Measurements from ENCODE around the gene CDT1.

CDT1 gene

DNA sequence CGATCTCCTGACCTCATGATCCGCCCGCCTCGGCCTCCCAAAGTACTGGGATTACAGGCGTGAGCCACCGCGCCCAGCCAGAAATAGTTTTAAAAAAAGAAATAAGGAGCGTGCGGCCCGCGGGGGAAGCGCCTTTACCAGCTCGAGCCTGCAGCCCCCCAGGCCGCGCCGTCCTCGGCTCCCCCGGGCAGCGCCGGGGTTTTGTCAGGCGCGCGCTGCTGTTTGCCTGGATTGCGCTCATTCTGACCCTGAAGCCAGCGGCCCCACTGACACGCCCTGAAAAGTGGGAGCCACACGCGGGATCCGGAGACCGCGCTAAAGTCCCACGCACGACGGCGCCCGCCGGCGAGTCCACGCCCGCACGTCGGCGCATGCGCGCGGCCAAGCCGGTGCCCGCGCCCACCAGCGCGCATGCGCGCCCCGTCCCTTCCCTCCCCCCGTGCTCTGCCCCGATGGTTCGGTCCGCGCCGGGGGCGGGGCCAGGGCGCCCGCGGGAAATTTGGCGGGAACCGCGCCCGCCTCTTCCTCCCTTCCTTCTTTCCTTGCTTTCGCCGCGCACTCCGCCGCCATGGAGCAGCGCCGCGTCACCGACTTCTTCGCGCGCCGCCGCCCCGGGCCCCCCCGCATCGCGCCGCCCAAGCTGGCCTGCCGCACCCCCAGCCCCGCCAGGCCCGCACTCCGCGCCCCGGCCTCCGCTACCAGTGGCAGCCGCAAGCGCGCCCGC, at the start of gene CDT1:
Gene CDT1 (plus strand): TSS at position 526 of the 724 bp plus-strand sequence. CDS start 43 bp downstream, at position 569.
- peak; percentile 87 for DNase-seq

DNA sequence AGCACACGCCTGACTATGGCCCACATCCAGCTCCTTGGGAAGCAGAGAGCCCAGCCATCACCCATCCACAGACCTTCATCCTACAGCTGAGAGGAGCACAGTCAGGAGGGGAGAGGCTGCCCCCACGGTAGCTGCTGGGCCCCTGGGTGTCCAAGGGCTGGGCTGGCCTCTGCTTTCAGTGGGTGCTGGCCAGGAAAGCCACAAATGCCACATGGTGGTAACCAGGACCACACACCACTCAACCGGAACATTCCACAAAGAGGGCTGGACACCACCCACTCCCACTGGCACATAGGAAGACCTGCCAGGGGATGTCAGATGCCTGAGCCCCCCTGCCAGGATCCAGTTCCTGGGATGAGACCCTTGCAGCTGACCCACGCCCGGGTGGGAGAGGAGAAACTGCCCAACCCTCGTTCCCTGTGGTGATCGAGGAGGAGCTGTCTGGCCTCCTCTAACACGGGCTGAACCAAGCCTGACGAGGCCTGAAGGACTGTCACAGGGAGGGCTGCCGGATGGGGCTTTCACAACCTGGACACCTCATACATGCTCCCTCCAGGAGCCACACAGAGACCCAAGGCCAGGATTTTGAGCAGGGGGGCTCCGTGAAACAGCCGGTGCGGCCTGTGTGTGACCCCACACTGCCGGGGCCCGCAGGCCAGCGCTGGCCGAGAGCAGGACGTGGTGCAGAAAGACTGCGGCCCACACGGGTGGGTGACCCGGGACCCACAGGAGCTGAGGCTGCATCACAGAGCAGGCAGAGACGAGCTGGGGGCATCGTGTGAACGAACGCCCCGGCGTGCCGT, 49.3 kb upstream of the CDT1 start:
- DNase-seq = no peak

- DNase-seq = peak in 1 of 2 donors; percentile 32
These were observed 48.5 kb upstream of the CDT1 start for GRCh38 chr16:88754912-88755744.

GRCh38 chr16:88755745-88756443, 47.7 kb upstream of the CDT1 start:
- no peak for DNase-seq

DNA sequence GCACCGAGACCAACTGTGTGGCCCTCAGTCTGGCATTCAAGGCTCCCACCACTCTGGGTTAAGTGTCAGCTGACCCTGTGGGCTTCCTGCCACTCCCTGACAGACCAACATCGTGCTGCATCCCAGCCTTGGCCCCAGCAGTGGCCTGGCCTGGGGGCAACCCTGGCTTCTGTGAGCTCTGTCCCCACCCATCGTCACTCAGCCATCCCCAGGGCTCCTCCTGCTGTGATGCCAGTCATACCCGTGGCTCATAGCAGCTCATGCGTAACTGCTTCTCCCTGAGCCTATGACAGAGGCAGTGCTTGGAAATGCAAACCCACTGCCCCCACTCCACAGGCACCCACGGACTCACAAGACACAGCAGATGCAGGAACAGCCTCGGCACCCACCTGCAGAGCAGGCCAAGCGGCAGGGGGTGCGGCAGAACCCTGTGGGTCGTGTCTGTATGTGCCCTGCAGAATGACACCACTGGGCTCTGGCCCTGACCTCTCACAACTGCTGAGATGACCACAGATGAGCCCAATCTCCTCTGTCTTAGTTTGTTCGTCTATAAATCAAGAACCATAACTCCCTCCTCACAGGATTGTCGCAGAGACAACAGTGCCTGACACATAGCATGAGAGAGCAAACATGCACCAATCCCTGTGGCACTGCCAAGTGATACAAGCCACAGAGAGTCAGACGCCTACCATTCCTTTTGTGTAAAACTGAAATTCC, 45.2 kb upstream of the CDT1 start:
- DNase-seq = no peak

- no peak for DNase-seq
These were observed 44.7 kb upstream of the CDT1 start for GRCh38 chr16:88758944-88759244.

GRCh38 chr16:88759245-88759975, 44.2 kb upstream of the CDT1 start:
- DNase-seq = peak; percentile 53 to 60

- DNase-seq = no peak
These were observed 43.6 kb upstream of the CDT1 start for GRCh38 chr16:88759976-88760350.

- DNase-seq = no peak
These were observed 43.0 kb upstream of the CDT1 start for GRCh38 chr16:88760424-88761142.

- no peak for DNase-seq
These were observed 42.5 kb upstream of the CDT1 start for GRCh38 chr16:88761143-88761534.

- no peak for DNase-seq
These were observed 41.8 kb upstream of the CDT1 start for GRCh38 chr16:88761830-88762229.

DNA sequence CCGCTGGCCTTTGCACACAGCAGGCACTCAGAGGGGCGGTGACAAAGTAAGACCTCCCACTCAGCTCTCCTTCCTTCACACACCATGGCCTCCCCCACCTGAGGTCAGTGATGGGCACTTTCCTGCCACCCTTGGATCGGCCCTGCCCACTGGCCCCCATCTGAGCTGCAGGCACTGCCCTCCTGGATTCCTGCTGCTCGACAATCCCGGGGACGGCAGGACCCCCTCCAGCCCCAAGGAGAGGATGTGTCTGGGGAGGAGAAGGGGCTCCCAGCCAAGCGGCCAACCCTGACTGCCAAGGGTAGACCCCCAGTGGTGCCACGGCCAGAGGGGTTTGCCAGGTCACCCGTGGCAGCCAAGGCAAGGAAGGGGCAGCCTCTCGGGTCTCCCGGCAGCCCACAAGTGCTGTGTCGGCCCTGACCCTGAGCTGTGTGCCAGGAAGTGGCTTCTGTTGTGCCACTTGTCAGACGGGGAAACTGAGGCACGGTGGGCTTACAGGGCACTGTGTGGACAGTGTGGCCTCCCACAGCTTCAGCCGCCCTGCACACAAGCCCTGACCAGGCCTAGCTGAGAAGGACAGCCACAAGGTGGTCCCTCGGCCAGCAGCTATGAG, 41.2 kb upstream of the CDT1 start:
- DNase-seq = no peak

GRCh38 chr16:88762941-88763340, 40.6 kb upstream of the CDT1 start:
- no peak for DNase-seq

DNA sequence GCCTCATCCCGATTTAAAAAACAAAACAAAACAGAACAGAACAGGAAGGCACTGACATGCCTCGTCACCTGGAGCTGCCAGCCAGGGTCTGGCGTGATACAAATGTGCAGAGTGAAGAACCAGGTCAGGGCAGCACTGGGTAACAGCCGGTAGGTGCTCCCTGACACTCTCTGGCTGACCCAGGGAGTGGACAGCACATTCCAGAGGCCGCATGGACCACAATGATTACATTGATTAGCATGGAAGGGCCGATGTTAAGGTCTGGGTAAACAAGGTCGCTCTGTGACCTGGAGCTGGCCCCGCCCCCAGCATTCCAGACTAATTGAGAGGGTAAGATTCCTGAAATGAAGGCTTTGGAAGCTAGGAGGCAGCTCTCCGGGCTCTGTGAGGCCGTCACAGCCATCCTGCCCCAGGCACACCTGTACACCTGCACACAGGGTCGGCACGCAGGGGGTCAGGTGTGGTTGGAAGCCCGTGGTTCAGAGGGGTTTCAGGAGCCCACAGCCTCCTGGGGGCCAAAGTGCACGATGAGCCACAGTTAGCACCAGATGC, 40.0 kb upstream of the CDT1 start:
- no peak for DNase-seq

DNA sequence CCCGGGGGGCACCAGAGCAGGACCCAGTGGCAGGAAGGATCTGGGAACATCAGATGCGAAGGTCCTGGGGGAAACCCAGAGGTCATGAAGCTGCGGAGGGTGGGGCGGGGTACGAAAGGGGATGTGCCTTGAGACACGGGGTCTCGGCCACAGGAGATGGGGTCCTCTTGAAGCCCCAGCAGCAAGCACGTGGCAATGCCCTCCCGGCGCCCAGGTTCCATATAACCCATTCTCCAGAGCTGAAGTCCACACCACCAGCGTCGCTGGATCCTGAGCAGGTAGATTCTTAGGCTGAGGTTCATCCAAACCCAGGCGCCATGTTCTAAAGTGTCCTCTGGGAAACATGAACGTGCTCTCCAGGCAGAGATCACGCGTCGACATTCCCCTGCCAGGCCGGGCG, 39.5 kb upstream of the CDT1 start:
- DNase-seq = no peak

GRCh38 chr16:88764913-88765349, 38.7 kb upstream of the CDT1 start:
- DNase-seq = no peak

GRCh38 chr16:88766975-88767374, 36.6 kb upstream of the CDT1 start:
- no peak for DNase-seq

DNA sequence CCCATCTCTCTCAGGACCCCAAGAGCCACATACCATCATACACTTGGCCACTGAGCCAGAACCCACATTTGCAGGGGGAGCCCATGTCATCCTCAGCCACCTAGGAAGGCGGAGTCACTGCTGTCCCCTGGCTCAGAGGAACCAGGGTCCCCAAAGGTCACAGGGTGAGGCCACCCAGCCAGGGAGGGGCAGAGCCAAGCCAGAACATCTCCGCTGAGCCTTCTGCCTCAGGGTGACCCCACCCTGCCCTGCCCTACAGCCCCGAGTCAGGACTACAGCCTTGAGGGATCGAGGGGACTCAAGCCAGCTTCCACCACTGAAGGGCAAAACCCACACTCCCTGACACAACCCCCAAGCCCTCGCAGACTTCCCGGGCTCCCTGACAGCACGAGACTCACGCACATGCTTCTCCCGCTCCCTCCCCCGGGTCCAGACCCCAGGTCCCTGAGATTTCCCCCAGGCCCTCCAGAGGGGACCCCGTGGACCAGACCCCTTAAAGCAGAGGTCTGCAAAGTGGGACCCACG, 36.0 kb upstream of the CDT1 start:
- DNase-seq = no peak

DNA sequence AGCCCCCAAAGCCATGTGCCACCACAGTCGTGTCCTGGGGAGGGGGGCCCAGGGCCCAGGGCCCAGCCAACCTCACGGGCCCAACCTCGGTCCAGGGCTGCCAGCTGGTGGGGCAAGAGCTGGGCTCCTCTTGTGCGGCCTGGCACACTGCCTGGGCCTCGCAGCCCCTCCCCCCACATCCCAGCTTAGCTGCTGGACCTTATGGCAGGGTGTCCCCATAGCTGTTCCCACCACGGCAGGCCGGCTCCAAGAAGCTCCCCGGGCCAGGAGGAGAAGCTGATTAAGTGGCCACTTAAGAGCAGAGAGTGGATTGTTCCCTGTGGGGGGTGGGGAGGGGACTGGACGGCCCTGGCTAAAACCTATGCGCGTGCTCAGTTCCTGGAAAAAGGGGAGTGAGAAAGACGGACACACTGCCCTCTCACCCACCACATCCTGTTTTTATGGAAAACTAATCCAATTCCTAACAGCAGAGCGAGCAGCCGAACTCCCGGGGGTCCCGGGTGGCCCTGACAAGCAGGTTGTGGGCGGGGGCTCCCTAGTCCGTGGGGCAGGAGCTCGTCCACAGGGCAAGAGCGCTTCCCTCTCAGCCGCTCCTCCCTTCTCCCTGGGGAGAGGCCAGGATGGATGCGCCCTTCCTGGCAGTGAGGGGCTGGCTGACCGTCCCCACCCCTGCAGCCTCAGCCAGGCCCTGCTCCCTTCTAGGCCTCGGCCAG, 35.4 kb upstream of the CDT1 start:
- DNase-seq = no peak
